H9 (cell line): ENCODE measurements around the gene LPP. TPM values are rescaled to one million over a fixed set of nuclear protein-coding genes. Genes with fewer than 3 reads are reported as not detected.

Experiments used
- DNase-seq: peaks from one replicate; pipeline ENCODE4 v3.0.0-alpha.2; 2017
- H2AFZ ChIP-seq: one replicate; pipeline ENCODE4 v1.6.1; 2013; ENCODE audit warnings: mild to moderate bottlenecking, low read length, control low read depth, moderate library complexity
- H2AK5ac ChIP-seq: 2 replicates; pipeline ENCODE4 v1.6.1; 2013; ENCODE audit warnings: low read length, control low read depth, mixed read lengths; ENCODE audit not compliant: insufficient read length
- H2BK120ac ChIP-seq: one replicate; pipeline ENCODE4 v1.6.1; 2013; ENCODE audit warnings: low read depth, mild to moderate bottlenecking, low read length, control low read depth, inconsistent platforms; ENCODE audit not compliant: poor library complexity, severe bottlenecking
- H2BK12ac ChIP-seq: 2 replicates; pipeline ENCODE4 v1.6.1; 2013; ENCODE audit warnings: low read length, control low read depth, mixed read lengths, low read depth; ENCODE audit not compliant: insufficient read length
- H2BK15ac ChIP-seq: 2 replicates; pipeline ENCODE4 v1.6.1; 2013; ENCODE audit warnings: low read depth, low read length, control low read depth
- H2BK20ac ChIP-seq: one replicate; pipeline ENCODE4 v1.6.1; 2013; ENCODE audit warnings: low read depth, mild to moderate bottlenecking, low read length, control low read depth, inconsistent platforms; ENCODE audit not compliant: poor library complexity, severe bottlenecking
- H2BK5ac ChIP-seq: 2 replicates; pipeline ENCODE4 v1.6.1; 2013; ENCODE audit warnings: low read length, control low read depth, mixed read lengths; ENCODE audit not compliant: insufficient read length
- H3K14ac ChIP-seq: 2 replicates; pipeline ENCODE4 v1.6.1; 2013; ENCODE audit warnings: low read length, control low read depth; ENCODE audit not compliant: insufficient read depth
- H3K18ac ChIP-seq: 2 replicates; pipeline ENCODE4 v1.6.1; 2013; ENCODE audit warnings: low read depth, mild to moderate bottlenecking, mixed read lengths, low read length, control low read depth; ENCODE audit not compliant: insufficient read length
- H3K23ac ChIP-seq: 2 replicates; pipeline ENCODE4 v1.6.1; 2013; ENCODE audit warnings: low read length, control low read depth, mixed read lengths, low read depth; ENCODE audit not compliant: insufficient read length
- H3K23me2 ChIP-seq: 2 replicates; pipeline ENCODE4 v1.6.1; 2013; ENCODE audit warnings: low read depth, mild to moderate bottlenecking, mixed read lengths, low read length, control low read depth; ENCODE audit not compliant: insufficient read length, poor library complexity, severe bottlenecking
- H3K27ac ChIP-seq: 2 replicates; pipeline ENCODE4 v1.5.1; 2013; ENCODE audit warnings: low read length, control low read depth, mixed read lengths, low read depth; ENCODE audit not compliant: insufficient read length
- H3K27me3 ChIP-seq: 2 replicates; pipeline ENCODE4 v1.6.1; 2013; ENCODE audit warnings: low read length, control low read depth, inconsistent platforms; ENCODE audit not compliant: insufficient read depth
- H3K4ac ChIP-seq: 2 replicates; pipeline ENCODE4 v1.6.1; 2013; ENCODE audit warnings: low read depth, mild to moderate bottlenecking, control low read depth, inconsistent platforms, low read length, moderate library complexity
- H3K4me1 ChIP-seq: 2 replicates; pipeline ENCODE4 v1.6.1; 2013; ENCODE audit warnings: low read length, control low read depth, inconsistent platforms; ENCODE audit not compliant: insufficient read depth
- H3K4me2 ChIP-seq: 2 replicates; pipeline ENCODE4 v1.6.1; 2013; ENCODE audit warnings: low read length, control low read depth, mixed read lengths; ENCODE audit not compliant: insufficient read length, insufficient read depth
- H3K56ac ChIP-seq: 2 replicates; pipeline ENCODE4 v1.6.1; 2013; ENCODE audit warnings: low read depth, mild to moderate bottlenecking, mixed read lengths, low read length, control low read depth; ENCODE audit not compliant: insufficient read length
- H3K79me1 ChIP-seq: 2 replicates; pipeline ENCODE4 v1.6.1; 2013; ENCODE audit warnings: low read depth, mild to moderate bottlenecking, moderate library complexity, low read length, control low read depth, inconsistent platforms; ENCODE audit not compliant: insufficient read depth, poor library complexity, severe bottlenecking
- H3K79me2 ChIP-seq: 2 replicates; pipeline ENCODE4 v1.6.1; 2013; ENCODE audit warnings: low read length, control low read depth, inconsistent platforms; ENCODE audit not compliant: insufficient read depth
- H3K9ac ChIP-seq: 2 replicates; pipeline ENCODE4 v1.6.1; 2013; ENCODE audit warnings: low read length, control low read depth, mixed read lengths; ENCODE audit not compliant: insufficient read length; ENCODE audit errors: extremely low read depth
- H3K9me3 ChIP-seq: one replicate; pipeline ENCODE4 v1.6.1; 2013; ENCODE audit warnings: low read depth, low read length, inconsistent platforms; ENCODE audit not compliant: control insufficient read depth
- H3T11ph ChIP-seq: one replicate; pipeline ENCODE4 v1.6.1; 2013; ENCODE audit warnings: mild to moderate bottlenecking, low read length, control low read depth, inconsistent platforms
- H4K20me1 ChIP-seq: one replicate; pipeline ENCODE4 v1.6.1; 2013; ENCODE audit not compliant: control insufficient read depth, insufficient read length, insufficient read depth
- H4K5ac ChIP-seq: 2 replicates; pipeline ENCODE4 v1.6.1; 2013; ENCODE audit warnings: low read depth, mild to moderate bottlenecking, mixed read lengths, low read length, control low read depth; ENCODE audit not compliant: insufficient read length
- H4K8ac ChIP-seq: replicated peaks from 2 replicates; pipeline ENCODE4 v1.6.1; 2013; ENCODE audit warnings: low read length, control low read depth, mixed read lengths, low read depth; ENCODE audit not compliant: insufficient read length
- H4K91ac ChIP-seq: 2 replicates; pipeline ENCODE4 v1.6.1; 2013; ENCODE audit warnings: low read depth, mild to moderate bottlenecking, moderate library complexity, mixed read lengths, low read length, control low read depth; ENCODE audit not compliant: insufficient read length
- H3K27ac Mint-ChIP-seq, 3 experiments: 2 replicates in 2 of 3; 3 replicates in 1 of 3; pipeline ENCODE4 v1.8.0; 2020 to 2021; ENCODE audit warnings: mixed read lengths in 3 of 3, mild to moderate bottlenecking in 1 of 3, moderate library complexity in 1 of 3
- H3K27me3 Mint-ChIP-seq: 2 replicates; pipeline ENCODE4 v1.8.0; 2021; ENCODE audit warnings: low read depth, mild to moderate bottlenecking, moderate library complexity, mixed read lengths
- H3K36me3 Mint-ChIP-seq, 3 experiments: 2 replicates in 2 of 3; 3 replicates in 1 of 3; pipeline ENCODE4 v1.8.0; 2020 to 2021; ENCODE audit warnings: low read depth in 3 of 3, mixed read lengths in 3 of 3; ENCODE audit not compliant: insufficient read depth in 1 of 3
- H3K4me1 Mint-ChIP-seq, 2 experiments: 2 replicates each; pipeline ENCODE4 v1.8.0; 2020; ENCODE audit warnings: mixed read lengths in 2 of 2
- H3K4me3 Mint-ChIP-seq, 2 experiments: 2 replicates in 1 of 2; 3 replicates in 1 of 2; pipeline ENCODE4 v1.8.0; 2020 to 2021; ENCODE audit warnings: mild to moderate bottlenecking in 2 of 2, mixed read lengths in 2 of 2, moderate library complexity in 1 of 2
- H3K9me3 Mint-ChIP-seq, 2 experiments: 2 replicates in 1 of 2; 3 replicates in 1 of 2; pipeline ENCODE4 v1.8.0; 2020; ENCODE audit warnings: mild to moderate bottlenecking in 2 of 2, mixed read lengths in 2 of 2, moderate library complexity in 1 of 2
- CTCF ChIP-seq: fragments of 200-600 bp; sonication (generic); conservative IDR thresholded peaks from 3 replicates; pipeline ENCODE4 v1.8.0; 2021; ENCODE audit warnings: antibody characterized with exemption, mild to moderate bottlenecking
- WGBS: extraction: QIAGEN DNeasy Blood & Tissue Kit; methylation state at CpG from one replicate; pipeline ENCODE4 v1.1.7; 2013; ENCODE audit warnings: missing lambda C conversion rate, low lambda C conversion rate, mixed read lengths; ENCODE audit not compliant: insufficient read length; ENCODE audit errors: extremely low coverage; 5-methylcytosine and 5-hydroxymethylcytosine counted together
- total RNA-seq: library from RNA; stranded (reverse); gene quantifications from 2 replicates; pipeline ENCODE4 v1.2.1, GENCODE V29; 2021

LPP gene
- total RNA-seq, 1 experiment from 2014 or later: 64.6 TPM

- no CpG with 5 or more reads among the region's 3 CpGs for whole genome bisulfite sequencing
These were observed 122.4 kb downstream of the LPP start for GRCh38 chr3:188276375-188276774.

More at GRCh38 chr3:188276375-188276774, 122.4 kb downstream of the LPP start:
- H4K8ac ChIP-seq: no peak overlapping the region
- H3K23me2 ChIP-seq: no peaks in the 10 kb centered on the region
- H3T11ph ChIP-seq: no peak overlapping the region
- H2BK120ac ChIP-seq: no peak overlapping the region
- no peak overlapping the region for H3K14ac ChIP-seq
- no peak overlapping the region for H4K5ac ChIP-seq
- no peaks in the 10 kb centered on the region for H3K9me3 ChIP-seq
- no peak for DNase-seq
- no peak overlapping the region for H3K18ac ChIP-seq
- H2BK5ac ChIP-seq: no peak overlapping the region
- no peak for TF ChIP-seq CTCF
- H2AFZ ChIP-seq: no peak overlapping the region
- H3K56ac ChIP-seq: no peak overlapping the region
- no peak overlapping the region for H4K91ac ChIP-seq
- H2BK12ac ChIP-seq: no peak overlapping the region
- no peak overlapping the region for H2BK20ac ChIP-seq
- no peak overlapping the region for H3K23ac ChIP-seq
- no peak overlapping the region for H3K4me3 Mint-ChIP-seq
- no peaks in the 10 kb centered on the region for H3K27me3 Mint-ChIP-seq
- no peak overlapping the region for H3K9ac ChIP-seq
- H3K79me1 ChIP-seq: no peaks in the 10 kb centered on the region
- peaks cover 20 to 25% of the 10 kb centered on the region in 2 experiments for H3K4me1 Mint-ChIP-seq
- H3K4me2 ChIP-seq: no peak overlapping the region
- H3K9me3 Mint-ChIP-seq: no peaks in the 10 kb centered on the region
- no peaks in the 10 kb centered on the region for H3K27me3 ChIP-seq
- H3K4ac ChIP-seq: no peak overlapping the region; the same call in 1 of the 2 replicates
- H3K27ac Mint-ChIP-seq: peak overlapping the region; percentile 14 to 84 (median 44); a peak in 6 of 7 replicates
- peaks cover under 1% of the 10 kb centered on the region; the same call in 1 of the 2 replicates for H3K4me1 ChIP-seq
- no peak overlapping the region for H2AK5ac ChIP-seq
- no peak overlapping the region for H3K27ac ChIP-seq
- no peak overlapping the region for H2BK15ac ChIP-seq
- H3K79me2 ChIP-seq: no peaks in the 10 kb centered on the region; the same call in 1 of the 2 replicates
- H4K20me1 ChIP-seq: no peaks in the 10 kb centered on the region
- 0 out of 7 replicates have a peak, but pooled peaks cover 0 to 3% (median 0%) of the 10 kb centered on the region in 3 experiments for H3K36me3 Mint-ChIP-seq
